Neural cell (in vitro differentiated cells): ENCODE data around the gene PTPN9. TPM values are rescaled to one million over a fixed set of nuclear protein-coding genes. Genes with fewer than 3 reads are reported as not detected.

Experiments used
- H2AFZ ChIP-seq: fragments of 200-600, 300-800 bp; sonication (generic), shearing (Covaris generic); 2 replicates; pipeline ENCODE4 v1.6.0; 2014; ENCODE audit warnings: low read depth, mild to moderate bottlenecking, antibody characterized with exemption, low read length, moderate library complexity
- H3F3A ChIP-seq: fragments of 200-600 bp; shearing (Covaris generic); 2 replicates; pipeline ENCODE4 v1.6.1; 2016; ENCODE audit warnings: mild to moderate bottlenecking, moderate library complexity, mixed read lengths, antibody characterized with exemption, low read length; ENCODE audit not compliant: insufficient read depth, poor library complexity, severe bottlenecking
- H3K27ac ChIP-seq: fragments of 200-600, 300-800 bp; sonication (generic), shearing (Covaris generic); 2 replicates; pipeline ENCODE4 v1.5.1; 2014; ENCODE audit warnings: mild to moderate bottlenecking, low read length, moderate library complexity
- H3K27me3 ChIP-seq: fragments of 300-800, 200-600 bp; sonication (generic), shearing (Covaris generic); 2 replicates; pipeline ENCODE4 v1.6.0; 2014; ENCODE audit warnings: mild to moderate bottlenecking, low read depth, low read length, moderate library complexity; ENCODE audit not compliant: insufficient read depth
- H3K36me3 ChIP-seq: fragments of 300-800, 200-600 bp; sonication (generic), shearing (Covaris generic); 2 replicates; pipeline ENCODE4 v1.5.1; 2014; ENCODE audit warnings: mild to moderate bottlenecking, antibody characterized with exemption, low read length, moderate library complexity; ENCODE audit not compliant: insufficient read depth
- H3K4me2 ChIP-seq: fragments of 300-800, 200-600 bp; sonication (generic), shearing (Covaris generic); 2 replicates; pipeline ENCODE4 v1.6.0; 2014; ENCODE audit warnings: mild to moderate bottlenecking, low read length
- H3K4me3 ChIP-seq: fragments of 300-800, 200-600 bp; sonication (generic), shearing (Covaris generic); 2 replicates; pipeline ENCODE4 v1.5.1; 2014; ENCODE audit warnings: mild to moderate bottlenecking, low read length, moderate library complexity
- H3K79me2 ChIP-seq: fragments of 200-600 bp; shearing (Covaris generic); replicated peaks from 2 replicates; pipeline ENCODE4 v1.6.0; 2014; ENCODE audit warnings: mild to moderate bottlenecking, low read length, moderate library complexity; ENCODE audit not compliant: insufficient read depth
- H3K9ac ChIP-seq: fragments of 300-800, 200-600 bp; sonication (generic), shearing (Covaris generic); 2 replicates; pipeline ENCODE4 v1.6.1; 2016; ENCODE audit warnings: mild to moderate bottlenecking, low read length, mixed read lengths
- H3K9me2 ChIP-seq: fragments of 200-600 bp; shearing (Covaris generic); 2 replicates; pipeline ENCODE4 v1.6.1; 2016; ENCODE audit warnings: mild to moderate bottlenecking, low read length, mixed read lengths; ENCODE audit not compliant: insufficient read depth
- H3K9me3 ChIP-seq: fragments of 200-600, 300-800 bp; sonication (generic), shearing (Covaris generic); 2 replicates; pipeline ENCODE4 v1.6.1; 2016; ENCODE audit warnings: mild to moderate bottlenecking, mixed run types, low read length, moderate library complexity, mixed read lengths
- H4K20me1 ChIP-seq: fragments of 200-600 bp; shearing (Covaris generic); 2 replicates; pipeline ENCODE4 v1.6.1; 2016; ENCODE audit warnings: mild to moderate bottlenecking, mixed run types; ENCODE audit not compliant: insufficient read depth
- EP300 ChIP-seq: fragments of 450-650 bp; conservative IDR thresholded peaks from 2 replicates; pipeline ENCODE4 v1.6.1; 2014; ENCODE audit warnings: antibody characterized with exemption, mild to moderate bottlenecking, moderate library complexity; ENCODE audit not compliant: poor library complexity, severe bottlenecking
- EZH2 ChIP-seq: fragments of 200-600, 300-800 bp; shearing (Covaris generic), sonication (generic); IDR thresholded peaks from 2 replicates; pipeline ENCODE4 v1.6.1; 2014; ENCODE audit warnings: antibody characterized with exemption, low read length, borderline replicate concordance, mild to moderate bottlenecking; ENCODE audit not compliant: insufficient read depth, poor library complexity, severe bottlenecking
- MXI1 ChIP-seq: fragments of 450-650 bp; conservative IDR thresholded peaks from 2 replicates; pipeline ENCODE4 v1.6.1; 2014; ENCODE audit warnings: antibody characterized with exemption, mild to moderate bottlenecking; ENCODE audit not compliant: poor library complexity, severe bottlenecking
- POLR2AphosphoS5 ChIP-seq: IDR thresholded peaks from 2 replicates; pipeline ENCODE4 v1.6.1; 2012
- RAD21 ChIP-seq: fragments of 450-650 bp; conservative IDR thresholded peaks from 2 replicates; pipeline ENCODE4 v1.6.1; 2014; ENCODE audit warnings: antibody characterized with exemption, mild to moderate bottlenecking, moderate library complexity
- SMC3 ChIP-seq: fragments of 450-650 bp; conservative IDR thresholded peaks from 2 replicates; pipeline ENCODE4 v1.6.1; 2014; ENCODE audit warnings: antibody characterized with exemption, mild to moderate bottlenecking, moderate library complexity; ENCODE audit not compliant: poor library complexity
- TAF1 ChIP-seq: IDR thresholded peaks from 2 replicates; pipeline ENCODE4 v1.6.1; 2012; ENCODE audit warnings: low read depth
- polyA plus RNA-seq: library from polyadenylated mRNA; depleted of rRNA; stranded (reverse); fragments of >200 nt; gene quantifications from 2 replicates; pipeline ENCODE4 v1.2.3, GENCODE V29; 2014
- TF ChIP-seq, protein P1 (sequence below): IDR thresholded peaks from 2 replicates; pipeline ENCODE4 v1.6.1; 2012; ENCODE audit warnings: borderline replicate concordance
- TF ChIP-seq, protein P2 (sequence below): fragments of 450-650 bp; IDR thresholded peaks from 2 replicates; pipeline ENCODE4 v1.5.1; 2014; ENCODE audit warnings: antibody characterized with exemption, mild to moderate bottlenecking, moderate library complexity; ENCODE audit not compliant: poor library complexity, severe bottlenecking

Gene PTPN9
- polyA plus RNA-seq, 1 donor from 2014 or later: 33.1 TPM

DNA sequence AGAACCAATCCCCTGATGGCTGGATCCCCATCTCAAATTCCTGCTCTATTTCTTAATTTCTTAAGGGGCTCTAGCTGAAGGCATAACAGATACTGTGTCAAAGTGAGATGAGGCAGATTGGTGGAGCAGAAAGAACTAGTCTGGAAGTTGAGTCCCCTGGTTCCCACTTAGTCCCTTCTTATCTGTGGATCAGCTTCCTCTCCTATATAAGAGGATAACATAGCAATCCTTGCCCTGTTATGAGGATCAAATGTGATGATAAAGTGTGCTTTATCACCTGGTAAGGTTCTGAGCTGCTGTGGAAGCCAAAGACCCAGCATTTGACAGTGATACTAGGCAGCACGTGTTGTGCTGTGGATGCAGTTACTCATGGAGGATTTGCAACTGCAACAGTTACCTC lies 119.5 kb downstream of the PTPN9 start:
- H4K20me1 ChIP-seq: no peaks in the 10 kb centered on the region

DNA sequence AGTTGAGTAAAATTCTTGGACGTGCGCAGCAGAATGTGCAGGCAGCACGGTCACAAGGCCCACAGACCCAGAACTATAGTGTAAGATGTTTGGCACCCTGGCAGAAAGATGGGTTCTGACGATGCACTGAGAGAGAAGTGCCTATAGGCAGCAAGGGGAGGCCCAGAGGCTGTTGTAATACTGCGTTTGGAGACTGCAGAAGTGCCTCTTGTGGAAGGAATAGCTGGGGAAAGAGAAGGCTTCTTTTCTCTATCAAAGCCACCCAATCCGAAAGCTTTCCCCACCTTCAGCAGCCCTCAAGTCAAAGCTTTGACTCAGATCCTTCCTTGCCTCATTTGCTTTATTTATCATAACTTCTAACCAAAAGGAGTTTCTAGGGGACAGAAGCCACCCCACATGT lies 122.4 kb downstream of the PTPN9 start:
- Histone ChIP-seq H3K9ac (no peak overlapping the region), H3K4me2 (no peak overlapping the region), H3K79me2 (no peaks in the 10 kb centered on the region), H3K27ac (no peak overlapping the region), H3K9me3 (no peaks in the 10 kb centered on the region), H3K27me3 (no peaks in the 10 kb centered on the region), H3F3A (no peaks in the 10 kb centered on the region), H3K36me3 (no peaks in the 10 kb centered on the region), H2AFZ (no peak overlapping the region), H3K4me3 (no peak overlapping the region), H3K9me2 (no peaks in the 10 kb centered on the region), H4K20me1 (no peaks in the 10 kb centered on the region)
- TF ChIP-seq POLR2AphosphoS5 (no peak), EP300 (no peak), MXI1 (no peak), TAF1 (no peak), SMC3 (no peak), EZH2 (no peak), RAD21 (no peak)
- TF ChIP-seq, protein P1, sequence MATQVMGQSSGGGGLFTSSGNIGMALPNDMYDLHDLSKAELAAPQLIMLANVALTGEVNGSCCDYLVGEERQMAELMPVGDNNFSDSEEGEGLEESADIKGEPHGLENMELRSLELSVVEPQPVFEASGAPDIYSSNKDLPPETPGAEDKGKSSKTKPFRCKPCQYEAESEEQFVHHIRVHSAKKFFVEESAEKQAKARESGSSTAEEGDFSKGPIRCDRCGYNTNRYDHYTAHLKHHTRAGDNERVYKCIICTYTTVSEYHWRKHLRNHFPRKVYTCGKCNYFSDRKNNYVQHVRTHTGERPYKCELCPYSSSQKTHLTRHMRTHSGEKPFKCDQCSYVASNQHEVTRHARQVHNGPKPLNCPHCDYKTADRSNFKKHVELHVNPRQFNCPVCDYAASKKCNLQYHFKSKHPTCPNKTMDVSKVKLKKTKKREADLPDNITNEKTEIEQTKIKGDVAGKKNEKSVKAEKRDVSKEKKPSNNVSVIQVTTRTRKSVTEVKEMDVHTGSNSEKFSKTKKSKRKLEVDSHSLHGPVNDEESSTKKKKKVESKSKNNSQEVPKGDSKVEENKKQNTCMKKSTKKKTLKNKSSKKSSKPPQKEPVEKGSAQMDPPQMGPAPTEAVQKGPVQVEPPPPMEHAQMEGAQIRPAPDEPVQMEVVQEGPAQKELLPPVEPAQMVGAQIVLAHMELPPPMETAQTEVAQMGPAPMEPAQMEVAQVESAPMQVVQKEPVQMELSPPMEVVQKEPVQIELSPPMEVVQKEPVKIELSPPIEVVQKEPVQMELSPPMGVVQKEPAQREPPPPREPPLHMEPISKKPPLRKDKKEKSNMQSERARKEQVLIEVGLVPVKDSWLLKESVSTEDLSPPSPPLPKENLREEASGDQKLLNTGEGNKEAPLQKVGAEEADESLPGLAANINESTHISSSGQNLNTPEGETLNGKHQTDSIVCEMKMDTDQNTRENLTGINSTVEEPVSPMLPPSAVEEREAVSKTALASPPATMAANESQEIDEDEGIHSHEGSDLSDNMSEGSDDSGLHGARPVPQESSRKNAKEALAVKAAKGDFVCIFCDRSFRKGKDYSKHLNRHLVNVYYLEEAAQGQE: no peak
- TF ChIP-seq, protein P2, sequence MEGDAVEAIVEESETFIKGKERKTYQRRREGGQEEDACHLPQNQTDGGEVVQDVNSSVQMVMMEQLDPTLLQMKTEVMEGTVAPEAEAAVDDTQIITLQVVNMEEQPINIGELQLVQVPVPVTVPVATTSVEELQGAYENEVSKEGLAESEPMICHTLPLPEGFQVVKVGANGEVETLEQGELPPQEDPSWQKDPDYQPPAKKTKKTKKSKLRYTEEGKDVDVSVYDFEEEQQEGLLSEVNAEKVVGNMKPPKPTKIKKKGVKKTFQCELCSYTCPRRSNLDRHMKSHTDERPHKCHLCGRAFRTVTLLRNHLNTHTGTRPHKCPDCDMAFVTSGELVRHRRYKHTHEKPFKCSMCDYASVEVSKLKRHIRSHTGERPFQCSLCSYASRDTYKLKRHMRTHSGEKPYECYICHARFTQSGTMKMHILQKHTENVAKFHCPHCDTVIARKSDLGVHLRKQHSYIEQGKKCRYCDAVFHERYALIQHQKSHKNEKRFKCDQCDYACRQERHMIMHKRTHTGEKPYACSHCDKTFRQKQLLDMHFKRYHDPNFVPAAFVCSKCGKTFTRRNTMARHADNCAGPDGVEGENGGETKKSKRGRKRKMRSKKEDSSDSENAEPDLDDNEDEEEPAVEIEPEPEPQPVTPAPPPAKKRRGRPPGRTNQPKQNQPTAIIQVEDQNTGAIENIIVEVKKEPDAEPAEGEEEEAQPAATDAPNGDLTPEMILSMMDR: no peak

More for the DNA sequence above, 119.5 kb downstream of the PTPN9 start:
- Histone ChIP-seq H3K27me3 (no peaks in the 10 kb centered on the region), H3K9me2 (no peaks in the 10 kb centered on the region), H2AFZ (no peak overlapping the region), H3K9ac (no peak overlapping the region), H3K36me3 (no peaks in the 10 kb centered on the region), H3K27ac (no peak overlapping the region), H3F3A (no peaks in the 10 kb centered on the region), H3K79me2 (no peaks in the 10 kb centered on the region), H3K4me3 (no peak overlapping the region), H3K9me3 (no peaks in the 10 kb centered on the region), H3K4me2 (no peak overlapping the region)
- TF ChIP-seq POLR2AphosphoS5 (no peak), RAD21 (no peak), EZH2 (no peak), MXI1 (no peak), TAF1 (no peak), EP300 (no peak), SMC3 (no peak)
